Testis (tissue), 2 donors: Measurements from ENCODE around the gene SNRNP48.

ENCODE experiments used
- CTCF ChIP-seq, 3 experiments: fragments of 450-650 bp in 2 of 3; fragments of 200-600 bp in 1 of 3; sonication (generic) in 1 of 3; IDR thresholded peaks; one replicate each; pipeline ENCODE4 v1.5.1; 2016 to 2019; ENCODE audit warnings: antibody characterized with exemption in 3 of 3, mild to moderate bottlenecking in 2 of 3, moderate library complexity in 1 of 3
- POLR2A ChIP-seq: fragments of 450-650 bp; IDR thresholded peaks from one replicate; pipeline ENCODE4 v1.6.1; 2017; ENCODE audit warnings: antibody characterized with exemption, mild to moderate bottlenecking, moderate library complexity

GRCh38 chr6:7639427-7639826 is 49.4 kb downstream of the SNRNP48 start:
- TF ChIP-seq CTCF (IDR thresholded peaks at IDR 0.05): no peak
- no peak for TF ChIP-seq POLR2A
